ENCODE measurements around the gene XRCC2. TPM values are rescaled to one million over a fixed set of nuclear protein-coding genes. Genes with fewer than 3 reads are reported as not detected.
"Not testable (repeated sequence)": the region's sequence is repeated elsewhere in the genome, so short reads cannot be mapped to it uniquely, and the experiment has no call there.

The XRCC2 gene
- total and polyA plus RNA-seq, 2 experiments from 2014 or later: 3.4 to 4.1 TPM

DNA sequence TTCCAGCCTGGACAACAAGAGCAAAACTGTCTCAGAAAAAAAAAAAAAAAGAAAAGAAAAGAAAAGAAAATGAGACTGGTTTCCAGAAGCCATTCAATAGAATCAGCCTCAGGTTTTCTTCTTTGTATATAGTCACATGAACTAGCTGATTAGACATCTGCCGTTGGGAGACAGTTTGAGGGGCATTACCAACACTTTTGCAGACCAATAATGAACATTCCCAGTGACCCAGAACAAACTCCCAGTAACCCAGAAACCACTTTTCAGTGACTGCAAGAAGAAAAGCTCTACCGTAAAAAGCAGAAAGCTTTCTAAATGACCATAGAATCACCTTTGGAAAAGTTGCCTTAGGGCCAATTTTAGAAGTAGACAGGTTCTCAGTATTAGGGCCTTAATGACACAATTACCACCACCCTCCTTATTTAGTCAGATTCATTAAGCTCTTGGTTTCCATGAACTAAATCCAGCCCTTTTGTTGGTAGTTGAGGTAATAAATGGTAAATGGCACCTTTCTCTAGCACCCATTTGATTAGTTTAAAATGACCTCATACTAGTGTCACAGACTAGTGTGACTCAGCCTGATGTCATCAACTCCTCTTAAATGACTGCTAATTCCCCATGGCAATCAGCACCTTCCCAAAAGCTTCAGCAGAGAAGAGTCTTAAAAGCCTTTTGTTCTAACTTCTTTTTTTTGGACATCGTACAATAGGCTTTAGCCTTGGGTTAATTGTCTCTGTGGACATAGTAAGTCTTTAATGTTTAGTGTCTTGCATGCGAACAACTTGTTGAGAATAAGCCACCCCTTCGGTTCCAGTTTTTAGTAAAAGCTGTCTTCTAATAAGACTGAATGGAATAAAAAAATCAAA lies 33.6 kb upstream of the XRCC2 start:
- no peaks in the 10 kb centered on the region for H3K9me3 ChIP-seq (ENCODE audit: low read depth)
- H3K4me1 ChIP-seq (ENCODE audit: low read depth): no peaks in the 10 kb centered on the region
- no peaks in the 10 kb centered on the region for H3K27me3 ChIP-seq
- H3K4me3 ChIP-seq: no peak overlapping the region
- no peak for TF ChIP-seq CTCF (IDR thresholded peaks at IDR 0.05; ENCODE audit: low read depth, low read length)
- no peaks in the 10 kb centered on the region for H3K36me3 ChIP-seq
- no peak overlapping the region for H3K27ac ChIP-seq
- no peak for DNase-seq (ENCODE audit: low read depth in 1 of 2, low spot score in 1 of 2)

DNA sequence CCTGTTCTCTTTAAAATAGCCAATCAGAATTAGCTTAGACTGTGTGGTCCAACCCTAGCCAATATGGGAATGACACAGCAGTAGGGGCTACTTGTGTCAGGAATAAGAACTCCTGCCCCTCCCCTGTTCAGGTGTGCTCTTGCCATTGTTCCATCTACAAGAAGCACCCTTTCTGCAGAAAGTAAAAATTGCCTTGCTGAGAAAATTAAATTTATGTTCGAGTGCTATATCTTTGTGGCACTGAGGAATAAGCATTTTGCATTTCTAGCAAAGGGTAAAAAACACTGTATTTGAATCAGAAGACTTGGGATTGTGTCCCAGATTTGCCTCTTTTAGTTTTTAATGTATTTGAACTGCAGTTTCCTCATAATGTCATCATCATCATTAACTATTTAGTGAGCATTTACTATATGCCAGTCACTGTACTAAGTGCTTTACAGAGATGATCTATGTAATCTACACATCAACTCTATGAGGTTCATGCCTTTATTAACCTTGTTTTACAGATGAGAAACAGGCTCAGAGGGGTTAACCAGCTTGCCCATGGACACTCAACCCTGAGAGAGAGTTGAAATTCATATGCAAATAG lies 28.9 kb upstream of the XRCC2 start:
- no peak for DNase-seq (ENCODE audit: low read depth in 1 of 2, low spot score in 1 of 2)
- no peak overlapping the region for H3K27ac ChIP-seq
- no peaks in the 10 kb centered on the region for H3K27me3 ChIP-seq
- H3K4me1 ChIP-seq (ENCODE audit: low read depth): no peaks in the 10 kb centered on the region
- H3K4me3 ChIP-seq: no peak overlapping the region
- no peaks in the 10 kb centered on the region for H3K9me3 ChIP-seq (ENCODE audit: low read depth)
- no peak for TF ChIP-seq CTCF (IDR thresholded peaks at IDR 0.05; ENCODE audit: low read depth, low read length)
- H3K36me3 ChIP-seq: no peaks in the 10 kb centered on the region

GRCh38 chr7:152699079-152699478 lies 23.1 kb upstream of the XRCC2 start:
- Histone ChIP-seq H3K9me3 (ENCODE audit: low read depth) (no peaks in the 10 kb centered on the region), H3K27me3 (no peaks in the 10 kb centered on the region), H3K4me3 (no peak overlapping the region), H3K27ac (no peak overlapping the region), H3K4me1 (ENCODE audit: low read depth) (no peaks in the 10 kb centered on the region), H3K36me3 (no peaks in the 10 kb centered on the region)
- no peak for TF ChIP-seq CTCF (IDR thresholded peaks at IDR 0.05; ENCODE audit: low read depth, low read length)
- DNase-seq (ENCODE audit: low read depth in 1 of 2, low spot score in 1 of 2): no peak

DNA sequence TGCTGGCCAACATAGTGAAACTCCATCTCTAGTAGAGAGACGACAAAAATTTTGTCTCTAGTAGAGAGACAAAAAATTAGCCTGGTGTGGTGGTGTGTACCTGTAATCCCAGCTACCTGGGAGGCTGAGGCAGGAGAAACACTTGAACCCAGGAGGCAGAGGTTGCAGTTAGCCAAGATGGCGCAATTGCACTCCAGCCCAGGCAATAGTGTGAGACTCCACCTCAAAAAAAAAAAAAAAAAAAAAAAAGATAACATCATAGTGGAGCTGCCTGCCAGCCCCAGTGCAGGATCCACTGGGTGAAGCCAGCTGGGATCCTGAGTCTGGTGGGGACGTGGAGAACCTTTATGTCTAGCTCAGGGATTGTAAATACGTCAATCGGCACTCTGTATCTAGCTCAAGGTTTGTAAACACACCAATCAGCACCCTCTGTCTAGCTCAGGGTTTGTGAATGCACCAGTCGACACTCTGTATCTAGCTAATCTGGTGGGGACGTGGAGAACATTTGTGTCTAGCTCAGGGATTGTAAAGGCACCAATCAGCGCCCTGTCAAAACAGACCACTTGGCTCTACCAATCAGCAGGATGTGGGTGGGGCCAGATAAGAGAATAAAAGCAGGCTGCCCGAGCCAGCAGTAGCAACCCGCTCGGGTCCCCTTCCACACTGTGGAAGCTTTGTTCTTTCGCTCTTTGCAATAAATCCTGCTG lies 21.5 kb upstream of the XRCC2 start:
- H3K36me3 ChIP-seq; H3K9me3 ChIP-seq (ENCODE audit: low read depth); H3K27me3 ChIP-seq; H3K27ac ChIP-seq; H3K4me1 ChIP-seq (ENCODE audit: low read depth); DNase-seq (ENCODE audit: low read depth in 1 of 2, low spot score in 1 of 2); H3K4me3 ChIP-seq: not testable (repeated sequence)

GRCh38 chr7:152692196-152692595 lies 16.3 kb upstream of the XRCC2 start:
- not testable (repeated sequence) for DNase-seq (ENCODE audit: low read depth in 1 of 2, low spot score in 1 of 2); H3K27me3 ChIP-seq; H3K27ac ChIP-seq; H3K9me3 ChIP-seq (ENCODE audit: low read depth); H3K4me1 ChIP-seq (ENCODE audit: low read depth); H3K36me3 ChIP-seq; H3K4me3 ChIP-seq

DNA sequence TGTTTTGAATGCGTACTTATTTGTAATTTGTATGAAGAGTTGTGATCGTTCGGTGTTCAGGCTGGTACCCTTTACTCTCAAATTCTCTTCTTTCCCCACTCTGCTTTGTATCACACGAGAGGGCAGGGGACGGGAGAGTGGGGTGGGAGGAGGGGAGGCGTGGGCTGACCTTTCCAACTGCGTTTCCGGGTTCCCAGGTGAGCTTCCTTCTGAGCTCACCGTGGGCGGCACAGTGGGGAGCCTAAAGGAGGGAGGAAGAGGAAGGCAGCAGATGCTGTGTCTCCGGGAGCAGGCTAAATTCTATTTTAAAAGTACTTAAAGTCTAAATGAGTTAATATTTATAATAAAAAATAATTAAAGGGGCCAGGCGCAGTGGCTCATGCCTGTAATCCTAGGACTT lies 7.4 kb upstream of the XRCC2 start:
- no peak overlapping the region for H3K4me3 ChIP-seq
- no peak for DNase-seq (ENCODE audit: low read depth in 1 of 2, low spot score in 1 of 2)
- no peaks in the 10 kb centered on the region for H3K9me3 ChIP-seq (ENCODE audit: low read depth)
- no peak overlapping the region for H3K27ac ChIP-seq
- H3K4me1 ChIP-seq (ENCODE audit: low read depth): no peaks in the 10 kb centered on the region
- H3K27me3 ChIP-seq: no peaks in the 10 kb centered on the region
- no peak for TF ChIP-seq CTCF (IDR thresholded peaks at IDR 0.05; ENCODE audit: low read depth, low read length)
- H3K36me3 ChIP-seq: no peaks in the 10 kb centered on the region

Measured in cardiac muscle cell (in vitro differentiated cells and primary cell).